CD4-positive, alpha-beta T cell (primary cell): ENCODE measurements around the gene MRPS34. TPM values are rescaled to one million over a fixed set of nuclear protein-coding genes. Genes with fewer than 3 reads are reported as not detected.

Source experiments
- ATAC-seq: fragments of 200-7000 bp; cut with Tn5 transposase; one replicate; pipeline ENCODE4 v1.10.0; 2022; ENCODE audit warnings: mild to moderate bottlenecking; ENCODE audit not compliant: poor library complexity
- CTCF ChIA-PET: fragments of 350-600 bp; sonication (Branson Sonifier 250); formaldehyde crosslinking; loops from one replicate; lab custom pipeline; 2021; ENCODE audit warnings: antibody characterized with exemption, inconsistent platforms; lab: Charles Lee
- POLR2A ChIA-PET: fragments of 350-600 bp; sonication (Branson Sonifier 250); formaldehyde crosslinking; loops from one replicate; lab custom pipeline; 2021; ENCODE audit warnings: antibody characterized with exemption, inconsistent platforms; lab: Charles Lee
- DNase-seq, 14 experiments: peaks; one replicate each; pipeline ENCODE4 v3.0.0-alpha.2; 2013 to 2020; ENCODE audit warnings: mixed read lengths in 2 of 14
- H3K27ac ChIP-seq, 2 donors: one replicate each; pipeline versions ENCODE4 v1.5.1 to v1.7.0; 2013; ENCODE audit warnings: low read length in 2 of 2, low read depth in 1 of 2, mild to moderate bottlenecking in 1 of 2
- H3K27me3 ChIP-seq, 2 experiments: 1 replicate in 1 of 2; 2 replicates in 1 of 2; pipeline versions ENCODE4 v1.6.1 to v1.7.0; 2013; ENCODE audit warnings: low read length in 2 of 2, control low read depth in 1 of 2, mild to moderate bottlenecking in 1 of 2, moderate library complexity in 1 of 2; ENCODE audit not compliant: insufficient read depth in 2 of 2, control insufficient read depth in 1 of 2
- H3K36me3 ChIP-seq: one replicate; pipeline ENCODE4 v1.6.1; 2013; ENCODE audit warnings: low read length, control low read depth; ENCODE audit not compliant: insufficient read depth
- H3K4me1 ChIP-seq: one replicate; pipeline ENCODE4 v1.6.1; 2013; ENCODE audit warnings: low read length, control low read depth; ENCODE audit not compliant: insufficient read depth
- H3K4me3 ChIP-seq: one replicate; pipeline ENCODE4 v1.5.1; 2013; ENCODE audit warnings: mild to moderate bottlenecking, low read length, moderate library complexity
- H3K9me3 ChIP-seq, 2 experiments: 1 replicate in 1 of 2; 2 replicates in 1 of 2; pipeline versions ENCODE4 v1.6.1 to v1.7.0; 2013; ENCODE audit warnings: low read length in 2 of 2, mild to moderate bottlenecking in 2 of 2, control low read depth in 1 of 2, moderate library complexity in 1 of 2; ENCODE audit not compliant: control insufficient read depth in 1 of 2, insufficient read depth in 1 of 2
- H3K27ac Mint-ChIP-seq: one replicate; pipeline ENCODE4 v1.8.0; 2020; ENCODE audit warnings: mixed read lengths
- H3K27me3 Mint-ChIP-seq: one replicate; pipeline ENCODE4 v1.8.0; 2021; ENCODE audit warnings: mixed read lengths
- H3K36me3 Mint-ChIP-seq: one replicate; pipeline ENCODE4 v1.8.0; 2021; ENCODE audit warnings: low read depth, mixed read lengths
- H3K4me1 Mint-ChIP-seq: one replicate; pipeline ENCODE4 v1.8.0; 2021; ENCODE audit warnings: low read depth, mixed read lengths
- H3K4me3 Mint-ChIP-seq: one replicate; pipeline ENCODE4 v1.8.0; 2020; ENCODE audit warnings: mild to moderate bottlenecking, mixed read lengths
- H3K9me3 Mint-ChIP-seq: one replicate; pipeline ENCODE4 v1.8.0; 2020; ENCODE audit warnings: mixed read lengths
- intact Hi-C, 2 experiments: fragments of 100-400 bp; cut with DNase I in 1 of 2; cut with micrococcal nuclease in 1 of 2; formaldehyde crosslinking; loops; one replicate each; pipeline versions ENCODE4 v1.15.1 to v1.9.0; 2023 to 2025; cut with DNase I, micrococcal nuclease
- polyA plus RNA-seq, 2 donors: library from polyadenylated mRNA; unstranded; fragments of 120-200 nt; gene quantifications; one replicate each; pipeline ENCODE4 v1.2.1, GENCODE V29; 2013
- total RNA-seq, 174 experiments: library from RNA in 2 of 174; stranded (reverse) in 2 of 174; gene quantifications; one replicate each; pipeline ENCODE4 v1.2.3 and lab custom pipeline; 2021 to 2026
- TF ChIP-seq, protein P1 (sequence below): fragments of 200-600 bp; IDR thresholded peaks from one replicate; pipeline ENCODE4 v1.8.0; 2022; ENCODE audit warnings: antibody characterized with exemption, mild to moderate bottlenecking

The MRPS34 gene
- 10 to 100 TPM; 25.5 to 26.9 TPM for total RNA-seq
- polyA plus RNA-seq (2013, experiment 1 of 2) = 77.0 TPM
- 63.7 TPM for polyA plus RNA-seq (2013, experiment 2 of 2)
- 12.9 to 163 (median 36.6) reads per million in 172 experiments for total RNA-seq (lab: John Stamatoyannopoulos, UW)

DNA sequence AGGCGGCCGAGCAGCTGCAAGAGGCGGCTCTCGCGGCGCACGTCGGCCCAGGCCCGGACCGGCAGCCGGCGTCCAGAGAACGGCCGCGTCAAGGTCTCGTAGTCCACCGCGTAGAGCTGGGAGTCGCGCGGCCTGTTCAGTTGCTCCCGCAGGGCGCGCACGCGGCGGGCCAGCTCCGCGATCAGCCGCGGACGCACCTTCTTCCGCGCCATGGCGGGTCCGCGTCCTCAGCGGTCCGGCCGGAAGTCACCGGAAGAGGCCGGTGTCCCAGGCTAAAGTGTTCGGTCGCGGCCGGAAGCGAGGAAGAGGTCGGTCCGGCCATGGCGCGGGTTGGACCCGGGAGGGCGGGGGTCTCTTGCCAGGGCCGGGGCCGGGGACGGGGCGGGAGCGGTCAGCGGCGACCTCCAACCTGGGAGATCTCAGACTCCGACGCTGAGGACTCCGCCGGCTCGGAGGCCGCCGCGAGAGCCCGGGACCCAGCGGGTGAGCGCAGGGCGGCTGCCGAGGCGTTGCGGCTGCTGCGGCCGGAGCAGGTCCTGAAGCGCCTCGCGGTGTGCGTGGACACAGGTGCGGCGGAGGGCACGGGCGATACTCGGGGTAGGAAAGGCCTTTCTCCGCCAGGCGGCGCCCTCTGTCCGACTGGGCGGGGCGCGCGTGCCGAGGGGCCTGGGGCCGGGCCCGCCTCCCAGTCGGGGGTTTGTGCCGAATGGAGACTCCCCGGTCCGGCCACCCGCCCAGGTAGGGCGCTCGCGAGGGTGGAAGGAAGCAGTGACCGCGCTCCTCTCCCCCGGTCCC, at the start of gene MRPS34:
MRPS34 (minus strand) TSS at position 227 of the 795 bp plus-strand sequence; CDS start at position 212, 15 bp downstream.
- intact Hi-C loops = loop anchor here (1.0 to 10.0 kb wide), 10 partner anchors 9 to 421 kb away; partner anchors contain the start of genes FAHD1 (in 2 of the 2), HAGH (in 2 of the 2), NUBP2 (in 2 of the 2) and SPSB3 (in 2 of the 2)
- TF ChIP-seq, protein P1, sequence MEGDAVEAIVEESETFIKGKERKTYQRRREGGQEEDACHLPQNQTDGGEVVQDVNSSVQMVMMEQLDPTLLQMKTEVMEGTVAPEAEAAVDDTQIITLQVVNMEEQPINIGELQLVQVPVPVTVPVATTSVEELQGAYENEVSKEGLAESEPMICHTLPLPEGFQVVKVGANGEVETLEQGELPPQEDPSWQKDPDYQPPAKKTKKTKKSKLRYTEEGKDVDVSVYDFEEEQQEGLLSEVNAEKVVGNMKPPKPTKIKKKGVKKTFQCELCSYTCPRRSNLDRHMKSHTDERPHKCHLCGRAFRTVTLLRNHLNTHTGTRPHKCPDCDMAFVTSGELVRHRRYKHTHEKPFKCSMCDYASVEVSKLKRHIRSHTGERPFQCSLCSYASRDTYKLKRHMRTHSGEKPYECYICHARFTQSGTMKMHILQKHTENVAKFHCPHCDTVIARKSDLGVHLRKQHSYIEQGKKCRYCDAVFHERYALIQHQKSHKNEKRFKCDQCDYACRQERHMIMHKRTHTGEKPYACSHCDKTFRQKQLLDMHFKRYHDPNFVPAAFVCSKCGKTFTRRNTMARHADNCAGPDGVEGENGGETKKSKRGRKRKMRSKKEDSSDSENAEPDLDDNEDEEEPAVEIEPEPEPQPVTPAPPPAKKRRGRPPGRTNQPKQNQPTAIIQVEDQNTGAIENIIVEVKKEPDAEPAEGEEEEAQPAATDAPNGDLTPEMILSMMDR = peak; percentile 79
- POLR2A ChIA-PET = interaction anchor here (0.8 to 7.9 kb wide), 6 partner anchors 8 to 464 kb away, joined by 3 to 163 read pairs (median 7); partner anchors contain the start of genes FAHD1, HAGH, MAPK8IP3 and NUBP2
- Histone ChIP-seq H3K4me1 (peaks cover 42% of the 10 kb centered on the region), H3K36me3 (peaks cover 30% of the 10 kb centered on the region), H3K27ac (peak within 1 kb of the TSS; percentile 55 to 69), H3K9me3 (peaks cover 0 to 4% of the 10 kb centered on the region in 2 experiments), H3K27me3 (no peaks in the 10 kb centered on the region), H3K4me3 (peak within 1 kb of the TSS; percentile 89)
- Mint-ChIP-seq H3K9me3 (no peaks in the 10 kb centered on the region), H3K4me3 (peak within 1 kb of the TSS; percentile 98), H3K36me3 (peaks cover 32% of the 10 kb centered on the region), H3K4me1 (peaks cover 16% of the 10 kb centered on the region), H3K27me3 (no peaks in the 10 kb centered on the region), H3K27ac (peak within 1 kb of the TSS; percentile 92)
- DNase-seq (peak; percentile 61 to 90 (median 77)), ATAC-seq (peak; percentile 49)
- CTCF ChIA-PET = interaction anchor here (1.1 to 4.0 kb wide), 3 partner anchors 9 to 67 kb away, joined by 3 to 21 read pairs (median 3); partner anchors contain the start of genes MAPK8IP3, NUBP2 and SPSB3

GRCh38 chr16:1821861-1822611, 49.1 kb upstream of the MRPS34 start:
- peaks cover 33% of the 10 kb centered on the region for H3K4me1 ChIP-seq
- Mint-ChIP-seq H3K4me3 (no peak overlapping the region), H3K27me3 (no peaks in the 10 kb centered on the region), H3K27ac (no peak overlapping the region), H3K36me3 (peaks cover 6% of the 10 kb centered on the region), H3K9me3 (no peaks in the 10 kb centered on the region), H3K4me1 (peaks cover 14% of the 10 kb centered on the region)
- peaks cover 51% of the 10 kb centered on the region for H3K36me3 ChIP-seq
- ChIA-PET POLR2A (no interaction called here), CTCF (no interaction called here)
- ATAC-seq = no peak
- no peaks in the 10 kb centered on the region for H3K9me3 ChIP-seq
- TF ChIP-seq, protein P1 = no peak
- intact Hi-C loops = no loop called here
- H3K4me3 ChIP-seq = no peak overlapping the region
- no peaks in the 10 kb centered on the region for H3K27me3 ChIP-seq
- H3K27ac ChIP-seq = no peak overlapping the region
- no peak for DNase-seq

- ATAC-seq (no peak), DNase-seq (no peak)
- Mint-ChIP-seq H3K36me3 (peaks cover 13% of the 10 kb centered on the region), H3K9me3 (no peaks in the 10 kb centered on the region), H3K4me3 (no peak overlapping the region), H3K27me3 (no peaks in the 10 kb centered on the region), H3K27ac (no peak overlapping the region), H3K4me1 (peaks cover 14% of the 10 kb centered on the region)
- TF ChIP-seq, protein P1 = no peak
- intact Hi-C loops = no loop called here
- no peaks in the 10 kb centered on the region for H3K27me3 ChIP-seq
- no peak overlapping the region for H3K4me3 ChIP-seq
- H3K27ac ChIP-seq = no peak overlapping the region
- ChIA-PET CTCF (no interaction called here), POLR2A (no interaction called here)
- peaks cover 32% of the 10 kb centered on the region for H3K4me1 ChIP-seq
- peaks cover 61% of the 10 kb centered on the region for H3K36me3 ChIP-seq
- H3K9me3 ChIP-seq = no peaks in the 10 kb centered on the region
These were observed 48.0 kb upstream of the MRPS34 start for GRCh38 chr16:1820946-1821290.
